ENCODE measurements around the gene PSMB8.

DNA sequence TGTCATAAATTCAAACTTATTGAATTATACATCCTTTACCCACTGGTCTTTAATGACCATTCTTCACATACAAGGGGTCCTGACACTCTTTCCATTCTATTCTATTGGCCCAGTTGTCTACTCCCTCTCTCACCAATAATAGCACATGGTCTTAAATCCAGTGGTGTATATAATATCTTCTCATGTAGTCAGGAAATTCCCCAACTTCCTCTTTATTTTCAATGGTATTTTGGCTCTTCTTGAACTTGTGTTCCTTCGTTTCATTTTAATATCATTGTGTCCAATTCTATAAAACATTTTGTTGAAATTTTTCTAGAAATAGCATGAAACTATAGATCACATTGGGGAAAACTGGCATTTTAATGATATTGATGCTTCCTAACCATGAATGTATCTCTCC, 47.0 kb upstream of the PSMB8 start:
- TF ChIP-seq, protein P1, sequence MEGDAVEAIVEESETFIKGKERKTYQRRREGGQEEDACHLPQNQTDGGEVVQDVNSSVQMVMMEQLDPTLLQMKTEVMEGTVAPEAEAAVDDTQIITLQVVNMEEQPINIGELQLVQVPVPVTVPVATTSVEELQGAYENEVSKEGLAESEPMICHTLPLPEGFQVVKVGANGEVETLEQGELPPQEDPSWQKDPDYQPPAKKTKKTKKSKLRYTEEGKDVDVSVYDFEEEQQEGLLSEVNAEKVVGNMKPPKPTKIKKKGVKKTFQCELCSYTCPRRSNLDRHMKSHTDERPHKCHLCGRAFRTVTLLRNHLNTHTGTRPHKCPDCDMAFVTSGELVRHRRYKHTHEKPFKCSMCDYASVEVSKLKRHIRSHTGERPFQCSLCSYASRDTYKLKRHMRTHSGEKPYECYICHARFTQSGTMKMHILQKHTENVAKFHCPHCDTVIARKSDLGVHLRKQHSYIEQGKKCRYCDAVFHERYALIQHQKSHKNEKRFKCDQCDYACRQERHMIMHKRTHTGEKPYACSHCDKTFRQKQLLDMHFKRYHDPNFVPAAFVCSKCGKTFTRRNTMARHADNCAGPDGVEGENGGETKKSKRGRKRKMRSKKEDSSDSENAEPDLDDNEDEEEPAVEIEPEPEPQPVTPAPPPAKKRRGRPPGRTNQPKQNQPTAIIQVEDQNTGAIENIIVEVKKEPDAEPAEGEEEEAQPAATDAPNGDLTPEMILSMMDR (IDR thresholded peaks at IDR 0.05; ENCODE audit: low read depth, low read length) = no peak
- TF ChIP-seq EZH2phosphoT487 (IDR thresholded peaks at IDR 0.05; ENCODE audit: low read depth) = no peak

All from OCI-LY3 (cell line).